ENCODE measurements around the gene ANKH.

- TF ChIP-seq POLR2A (IDR thresholded peaks at IDR 0.05) (no peak), CTCF (IDR thresholded peaks at IDR 0.05) (no peak)
These were observed 175.5 kb downstream of the ANKH start for GRCh38 chr5:14696057-14696456.
